Lower lobe of right lung (tissue), 2 donors: Measurements from ENCODE around the gene GAREM1. TPM values are rescaled to one million over a fixed set of nuclear protein-coding genes. Genes with fewer than 3 reads are reported as not detected.

Source experiments
- ATAC-seq, 2 donors: fragments of 200-7000 bp; cut with Tn5 transposase; one replicate each; pipeline ENCODE4 v1.9.1; 2020 to 2022; ENCODE audit warnings: mild to moderate bottlenecking in 2 of 2, moderate library complexity in 2 of 2
- DNase-seq: peaks from one replicate; pipeline ENCODE4 v3.0.0-alpha.2; 2020
- H3K27ac ChIP-seq: fragments of 200-600 bp; one replicate; pipeline ENCODE4 v1.8.0; 2022
- H3K27me3 ChIP-seq: fragments of 200-600 bp; one replicate; pipeline ENCODE4 v1.8.0; 2022; ENCODE audit warnings: low read depth
- H3K36me3 ChIP-seq: fragments of 200-600 bp; one replicate; pipeline ENCODE4 v1.8.0; 2022; ENCODE audit warnings: mild to moderate bottlenecking
- H3K4me1 ChIP-seq: fragments of 200-600 bp; one replicate; pipeline ENCODE4 v1.8.0; 2022
- H3K4me3 ChIP-seq: fragments of 200-600 bp; one replicate; pipeline ENCODE4 v1.8.0; 2022; ENCODE audit warnings: mild to moderate bottlenecking
- H3K9me3 ChIP-seq: fragments of 200-600 bp; one replicate; pipeline ENCODE4 v1.8.0; 2022
- intact Hi-C: fragments of 100-400 bp; cut with DNase I; formaldehyde crosslinking; loops from one replicate; pipeline ENCODE4 v1.11.0; 2022
- total RNA-seq: library from RNA; stranded (reverse); fragmentation: NEBNext Ultra II Directional; extraction: Animal tissue kit (Norgen Biotek cat#: 25700); gene quantifications from one replicate; pipeline ENCODE4 v1.2.1, GENCODE V29; 2021
- TF ChIP-seq, protein P1 (sequence below): fragments of 200-600 bp; IDR thresholded peaks from one replicate; pipeline ENCODE4 v1.8.0; 2022; ENCODE audit warnings: antibody characterized with exemption, mild to moderate bottlenecking
- donor health status: DM: no; HTN: yes; CAD: no; lungs with severe emphysema.

GAREM1 gene
- total RNA-seq, 1 donor from 2014 or later, result 10.3 TPM

DNA sequence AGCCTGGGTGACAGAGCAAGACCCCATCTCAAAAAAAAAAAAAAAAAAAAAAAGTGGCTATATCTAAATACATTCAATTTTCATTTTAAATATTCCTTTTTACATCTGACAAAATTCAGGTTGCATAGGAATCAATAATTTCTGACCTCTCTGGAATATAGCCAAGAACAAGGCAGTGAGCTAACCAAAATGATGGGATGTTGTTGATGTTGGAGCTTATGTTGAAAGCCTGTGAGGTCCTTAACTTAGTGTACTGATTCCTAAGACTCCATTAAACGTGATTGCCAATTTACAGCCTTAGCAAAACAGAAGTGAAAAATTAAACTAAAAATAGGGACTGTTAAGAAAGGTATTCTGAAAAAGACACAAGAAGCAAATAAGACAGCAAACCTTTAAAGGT is 171.2 kb downstream of the GAREM1 start:
- Histone ChIP-seq H3K4me3 (no peak overlapping the region), H3K27ac (no peak overlapping the region), H3K4me1 (no peaks in the 10 kb centered on the region), H3K27me3 (no peaks in the 10 kb centered on the region), H3K36me3 (no peaks in the 10 kb centered on the region), H3K9me3 (no peaks in the 10 kb centered on the region)
- ATAC-seq (no peak), DNase-seq (no peak)
- TF ChIP-seq, protein P1, sequence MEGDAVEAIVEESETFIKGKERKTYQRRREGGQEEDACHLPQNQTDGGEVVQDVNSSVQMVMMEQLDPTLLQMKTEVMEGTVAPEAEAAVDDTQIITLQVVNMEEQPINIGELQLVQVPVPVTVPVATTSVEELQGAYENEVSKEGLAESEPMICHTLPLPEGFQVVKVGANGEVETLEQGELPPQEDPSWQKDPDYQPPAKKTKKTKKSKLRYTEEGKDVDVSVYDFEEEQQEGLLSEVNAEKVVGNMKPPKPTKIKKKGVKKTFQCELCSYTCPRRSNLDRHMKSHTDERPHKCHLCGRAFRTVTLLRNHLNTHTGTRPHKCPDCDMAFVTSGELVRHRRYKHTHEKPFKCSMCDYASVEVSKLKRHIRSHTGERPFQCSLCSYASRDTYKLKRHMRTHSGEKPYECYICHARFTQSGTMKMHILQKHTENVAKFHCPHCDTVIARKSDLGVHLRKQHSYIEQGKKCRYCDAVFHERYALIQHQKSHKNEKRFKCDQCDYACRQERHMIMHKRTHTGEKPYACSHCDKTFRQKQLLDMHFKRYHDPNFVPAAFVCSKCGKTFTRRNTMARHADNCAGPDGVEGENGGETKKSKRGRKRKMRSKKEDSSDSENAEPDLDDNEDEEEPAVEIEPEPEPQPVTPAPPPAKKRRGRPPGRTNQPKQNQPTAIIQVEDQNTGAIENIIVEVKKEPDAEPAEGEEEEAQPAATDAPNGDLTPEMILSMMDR, result no peak
- intact Hi-C loops, result no loop called here

DNA sequence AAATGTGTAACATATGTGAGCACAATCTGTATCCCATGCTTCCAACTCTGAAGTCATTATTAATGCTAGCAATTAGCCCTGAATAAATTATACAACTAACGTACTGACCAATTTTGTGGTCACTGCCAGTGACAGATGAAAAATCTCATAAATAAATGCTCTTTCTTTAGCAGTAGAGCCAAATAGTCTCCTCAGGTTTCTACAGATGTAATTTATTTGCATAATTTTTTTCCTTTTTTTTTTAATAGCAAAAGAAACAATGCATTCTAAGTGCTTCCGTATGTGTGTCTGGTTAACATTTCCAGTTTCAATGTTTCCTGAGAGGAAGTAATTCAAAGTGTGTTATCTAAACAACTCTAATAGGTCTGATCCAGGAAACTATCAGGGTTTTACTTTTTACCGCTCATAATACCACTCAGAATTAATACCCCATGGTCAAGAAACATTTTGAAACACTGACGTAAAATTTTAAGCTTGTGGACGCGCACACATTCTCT is 172.5 kb downstream of the GAREM1 start:
- no peak for DNase-seq
- no peaks in the 10 kb centered on the region for H3K27me3 ChIP-seq
- no peak for ATAC-seq
- no peaks in the 10 kb centered on the region for H3K9me3 ChIP-seq
- no peak overlapping the region for H3K4me3 ChIP-seq
- intact Hi-C loops, result no loop called here
- H3K27ac ChIP-seq, result no peak overlapping the region
- TF ChIP-seq, protein P1, result no peak
- H3K36me3 ChIP-seq, result no peaks in the 10 kb centered on the region
- no peaks in the 10 kb centered on the region for H3K4me1 ChIP-seq

DNA sequence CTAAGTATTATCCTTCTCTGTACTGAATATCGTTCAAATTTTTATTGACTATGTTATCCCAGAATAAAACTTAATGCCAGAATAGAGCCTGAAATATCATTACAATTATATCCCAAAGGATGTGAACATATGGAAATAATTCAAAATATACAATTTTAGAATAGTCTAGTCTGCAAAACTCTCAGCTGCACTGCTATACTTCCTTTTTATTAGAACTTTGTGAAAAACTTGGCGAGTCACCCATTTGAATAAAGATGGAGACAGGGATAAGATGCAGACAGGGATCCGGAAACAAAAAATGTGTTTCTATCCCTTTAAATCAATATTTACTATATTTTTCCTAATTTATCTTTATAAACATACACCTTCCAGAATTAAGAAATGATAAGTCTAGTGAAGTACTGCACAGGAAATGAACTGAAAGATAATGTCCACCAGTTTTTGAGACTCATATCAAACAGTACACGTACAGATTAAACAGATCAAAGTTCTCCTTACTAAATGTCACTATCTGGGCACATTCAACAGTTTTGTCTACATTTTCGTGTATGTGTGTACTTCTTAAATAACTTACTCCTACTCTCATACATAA is 173.0 kb downstream of the GAREM1 start:
- DNase-seq (no peak), ATAC-seq (no peak)
- H3K4me3 ChIP-seq, result no peak overlapping the region

DNA sequence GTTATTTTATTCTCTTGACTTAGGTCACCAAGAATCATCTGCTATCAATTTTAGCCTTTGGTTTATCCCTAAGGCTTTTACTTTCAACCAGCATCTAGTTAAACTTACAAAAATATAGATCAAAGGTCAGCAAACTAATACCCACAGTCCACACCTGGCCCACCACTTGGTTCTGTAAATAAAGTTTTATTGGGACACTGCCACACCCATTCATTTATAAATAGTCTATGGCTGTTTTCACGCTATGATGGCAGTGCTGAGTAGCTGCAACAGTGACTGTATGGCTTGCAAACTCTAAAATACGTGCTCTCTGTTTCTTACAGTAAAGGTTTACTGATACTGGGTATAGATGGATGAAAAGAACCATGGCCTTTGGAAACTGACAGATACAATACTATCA is 173.8 kb downstream of the GAREM1 start:
- intact Hi-C loops, result no loop called here
- DNase-seq, result no peak
- Histone ChIP-seq H3K27ac (no peak overlapping the region), H3K27me3 (no peaks in the 10 kb centered on the region), H3K4me3 (no peak overlapping the region), H3K36me3 (no peaks in the 10 kb centered on the region), H3K4me1 (no peaks in the 10 kb centered on the region), H3K9me3 (no peaks in the 10 kb centered on the region)
- ATAC-seq, result no peak
- TF ChIP-seq, protein P1, result no peak

More for the DNA sequence above, 173.0 kb downstream of the GAREM1 start:
- intact Hi-C loops, result no loop called here
- TF ChIP-seq, protein P1, result no peak
- Histone ChIP-seq H3K36me3 (no peaks in the 10 kb centered on the region), H3K27me3 (no peaks in the 10 kb centered on the region), H3K4me1 (no peaks in the 10 kb centered on the region), H3K9me3 (no peaks in the 10 kb centered on the region), H3K27ac (no peak overlapping the region)

DNA sequence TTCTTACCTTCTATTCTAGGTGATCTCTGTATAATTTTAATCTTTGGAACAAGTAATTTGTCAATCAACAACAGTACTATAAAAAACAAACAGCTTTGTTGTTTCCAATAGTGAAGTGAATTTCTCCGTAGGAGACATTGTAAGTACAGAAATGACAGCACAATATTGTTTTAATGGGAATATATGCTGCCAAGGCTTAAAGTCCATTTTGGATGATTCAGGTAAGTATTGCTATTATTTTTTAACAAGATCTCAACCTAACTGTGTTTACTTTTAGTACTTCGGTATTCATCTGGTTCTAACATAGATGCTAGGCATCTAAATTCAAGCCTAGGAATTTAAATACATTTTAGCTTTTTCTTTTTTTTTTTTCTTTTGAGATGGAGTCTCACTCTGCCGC is 175.1 kb downstream of the GAREM1 start:
- Histone ChIP-seq H3K9me3 (no peaks in the 10 kb centered on the region), H3K27me3 (no peaks in the 10 kb centered on the region), H3K27ac (no peak overlapping the region), H3K4me1 (no peaks in the 10 kb centered on the region), H3K36me3 (no peaks in the 10 kb centered on the region), H3K4me3 (no peak overlapping the region)
- TF ChIP-seq, protein P1, result no peak
- intact Hi-C loops, result no loop called here
- DNase-seq (no peak), ATAC-seq (no peak)
